Activated CD4-positive, alpha-beta T cell treated with anti-CD3 and anti-CD28 coated beads, Interleukin-2, amount 50 U/mL, for 4 hours (primary cell): Measurements from ENCODE around the gene AUTS2.

Experiments
- DNase-seq, 2 experiments: peaks; one replicate each; pipeline ENCODE4 v3.0.0-alpha.2; 2020

Gene AUTS2

GRCh38 chr7:70829221-70830059 lies 1231.2 kb downstream of the AUTS2 start:
- peak; percentile 25 to 49 for DNase-seq

- DNase-seq = no peak
Measured at GRCh38 chr7:70830060-70830395, 1231.8 kb downstream of the AUTS2 start.

- no peak for DNase-seq
Measured at GRCh38 chr7:70830426-70830825, 1232.2 kb downstream of the AUTS2 start.

- DNase-seq = no peak
Measured at GRCh38 chr7:70833726-70834125, 1235.5 kb downstream of the AUTS2 start.

- no peak for DNase-seq
Measured at GRCh38 chr7:70834424-70834823, 1236.1 kb downstream of the AUTS2 start.

GRCh38 chr7:70835658-70836057 lies 1237.4 kb downstream of the AUTS2 start:
- no peak for DNase-seq

GRCh38 chr7:70836279-70836678 lies 1238.0 kb downstream of the AUTS2 start:
- DNase-seq = no peak

- no peak for DNase-seq
Measured at GRCh38 chr7:70836946-70837345, 1238.7 kb downstream of the AUTS2 start.

- DNase-seq = no peak
Measured at GRCh38 chr7:70837589-70837988, 1239.3 kb downstream of the AUTS2 start.

GRCh38 chr7:70838292-70838907 lies 1240.1 kb downstream of the AUTS2 start:
- DNase-seq = no peak
